Upper lobe of left lung (tissue), 6 donors: Measurements from ENCODE around the gene TMEM101. TPM values are rescaled to one million over a fixed set of nuclear protein-coding genes. Genes with fewer than 3 reads are reported as not detected.

ENCODE experiments used
- ATAC-seq, 2 donors: fragments of 200-7000 bp; cut with Tn5 transposase; one replicate each; pipeline ENCODE4 v1.9.1; 2022; ENCODE audit warnings: mild to moderate bottlenecking in 2 of 2, moderate library complexity in 2 of 2; ENCODE audit not compliant: low FRiP score in 2 of 2
- DNase-seq, 2 donors: peaks; one replicate each; pipeline ENCODE4 v3.0.0-alpha.2; 2019 to 2020
- H3K27ac ChIP-seq, 4 donors: fragments of 200-600 bp; sonication (generic); one replicate each; pipeline ENCODE4 v1.5.1; 2016 to 2019
- H3K27me3 ChIP-seq, 4 donors: fragments of 200-600 bp; sonication (generic); one replicate each; pipeline ENCODE4 v1.5.1; 2017 to 2019
- H3K36me3 ChIP-seq, 4 donors: fragments of 200-600 bp; sonication (generic); one replicate each; pipeline ENCODE4 v1.5.1; 2016 to 2019
- H3K4me1 ChIP-seq, 4 donors: fragments of 200-600 bp; sonication (generic); one replicate each; pipeline ENCODE4 v1.5.1; 2018 to 2019
- H3K4me3 ChIP-seq, 4 donors: fragments of 200-600 bp; sonication (generic); one replicate each; pipeline ENCODE4 v1.5.1; 2017 to 2019; ENCODE audit warnings: mild to moderate bottlenecking in 2 of 4, moderate library complexity in 1 of 4
- H3K9me3 ChIP-seq, 4 donors: fragments of 200-600 bp; sonication (generic); one replicate each; pipeline ENCODE4 v1.5.1; 2018 to 2019
- CTCF ChIP-seq, 6 experiments: fragments of 450-650 bp in 4 of 6; fragments of 200-600 bp in 2 of 6; sonication (generic) in 2 of 6; IDR thresholded peaks; one replicate each; pipeline ENCODE4 v1.5.1; 2016 to 2019; ENCODE audit warnings: antibody characterized with exemption in 6 of 6
- EP300 ChIP-seq, 4 donors: sonication (generic); formaldehyde crosslinking; IDR thresholded peaks; one replicate each; pipeline ENCODE4 v1.5.1; 2017; ENCODE audit warnings: antibody characterized with exemption in 4 of 4, control low read depth in 2 of 4
- POLR2A ChIP-seq, 4 donors: fragments of 450-650 bp; IDR thresholded peaks; one replicate each; pipeline ENCODE4 v1.5.1; 2016 to 2017; ENCODE audit warnings: antibody characterized with exemption in 4 of 4, mild to moderate bottlenecking in 2 of 4
- POLR2AphosphoS5 ChIP-seq, 2 donors: sonication (generic); formaldehyde crosslinking; IDR thresholded peaks; one replicate each; pipeline ENCODE4 v1.5.1; 2017; ENCODE audit warnings: antibody characterized with exemption in 2 of 2
- WGBS, 2 donors: methylation state at CpG; one replicate each; pipeline ENCODE4 v1.1.5; 2017 to 2018; 5-methylcytosine and 5-hydroxymethylcytosine counted together
- total RNA-seq, 6 donors: library from RNA; depleted of rRNA in 4 of 6; stranded (reverse); fragments of >200 nt in 4 of 6; gene quantifications; one replicate each; pipeline versions ENCODE4 v1.1.0 to v1.2.1, GENCODE V29; 2016 to 2021
- donor health status: DM: no; HTN: no; CAD: no; lungs with moderate emphysema.
- donor health status: DM: no; HTN: yes; CAD: no; lungs with severe emphysema.

Gene TMEM101
- 10 to 100 TPM; 10.5 to 36.9 (median 29.1) TPM for total RNA-seq

GRCh38 chr17:44014437-44015172, at the start of gene TMEM101:
Gene TMEM101, minus strand, starts transcription at chr17:44014963. Its CDS starts 11 bp downstream, at chr17:44014952.
- H3K27ac ChIP-seq, result peak within 1 kb of the TSS; percentile 55 to 85 (median 74)

GRCh38 chr17:44063704-44064639, 49.2 kb upstream of the TMEM101 start:
- Histone ChIP-seq H3K27me3 (no peaks in the 10 kb centered on the region), H3K4me1 (peaks cover 15 to 25% (median 20%) of the 10 kb centered on the region in 4 donors), H3K4me3 (no peak overlapping the region), H3K9me3 (no peaks in the 10 kb centered on the region), H3K27ac (no peak overlapping the region), H3K36me3 (peaks cover 6 to 49% (median 20%) of the 10 kb centered on the region in 4 donors)
- WGBS, 2 donors, result 73 to 82% methylated on average over 10 of the region's 10 CpGs
- TF ChIP-seq POLR2A (IDR thresholded peaks at IDR 0.05) (no peak), EP300 (IDR thresholded peaks at IDR 0.05) (no peak)
- ATAC-seq, result no peak
- no peak for DNase-seq

More at GRCh38 chr17:44014437-44015172, at the start of gene TMEM101:
- peaks cover 8 to 22% (median 14%) of the 10 kb centered on the region in 4 donors for H3K4me1 ChIP-seq
- WGBS, 2 donors, result 0 to 1% methylated on average over 16 to 38 of the region's 43 CpGs
- peak; percentile 88 to 92 for DNase-seq
- peak; percentile 94 to 97 for ATAC-seq
- H3K9me3 ChIP-seq, result no peaks in the 10 kb centered on the region
- TF ChIP-seq POLR2AphosphoS5 (IDR thresholded peaks at IDR 0.05) (peak; percentile 89 to 91), CTCF (IDR thresholded peaks at IDR 0.05) (no peak), EP300 (IDR thresholded peaks at IDR 0.05) (no peak), POLR2A (IDR thresholded peaks at IDR 0.05) (peak in 2 of 4 donors; percentile 28 to 57)
- H3K4me3 ChIP-seq, result peak within 1 kb of the TSS; percentile 63 to 85 (median 79)
- no peaks in the 10 kb centered on the region for H3K27me3 ChIP-seq
- peaks cover 0 to 18% (median 7%) of the 10 kb centered on the region in 4 donors for H3K36me3 ChIP-seq

GRCh38 chr17:44062871-44063270, 48.1 kb upstream of the TMEM101 start:
- WGBS, 2 donors, result 91 to 96% methylated on average over 15 of the region's 15 CpGs
- Histone ChIP-seq H3K36me3 (peaks cover 6 to 60% (median 26%) of the 10 kb centered on the region in 4 donors), H3K4me1 (peaks cover 15 to 25% (median 20%) of the 10 kb centered on the region in 4 donors)

GRCh38 chr17:44061446-44061845, 46.7 kb upstream of the TMEM101 start:
- Histone ChIP-seq H3K27me3 (no peaks in the 10 kb centered on the region), H3K36me3 (peaks cover 6 to 72% (median 30%) of the 10 kb centered on the region in 4 donors), H3K4me3 (no peak overlapping the region), H3K4me1 (peaks cover 7 to 17% (median 11%) of the 10 kb centered on the region in 4 donors), H3K9me3 (no peaks in the 10 kb centered on the region), H3K27ac (no peak overlapping the region)
- TF ChIP-seq CTCF (IDR thresholded peaks at IDR 0.05), result no peak
- no peak for TF ChIP-seq POLR2AphosphoS5 (IDR thresholded peaks at IDR 0.05)
- no peak for TF ChIP-seq EP300 (IDR thresholded peaks at IDR 0.05)
- no peak for TF ChIP-seq POLR2A (IDR thresholded peaks at IDR 0.05)
- WGBS, 2 donors, result 67 to 80% methylated on average over 1 of the region's 1 CpG
- DNase-seq (no peak), ATAC-seq (no peak)

More at GRCh38 chr17:44062871-44063270, 48.1 kb upstream of the TMEM101 start:
- ATAC-seq (no peak), DNase-seq (no peak)
- Histone ChIP-seq H3K9me3 (no peaks in the 10 kb centered on the region), H3K27ac (no peak overlapping the region), H3K4me3 (no peak overlapping the region), H3K27me3 (no peaks in the 10 kb centered on the region)
- TF ChIP-seq CTCF (IDR thresholded peaks at IDR 0.05) (no peak), POLR2AphosphoS5 (IDR thresholded peaks at IDR 0.05) (no peak), POLR2A (IDR thresholded peaks at IDR 0.05) (no peak), EP300 (IDR thresholded peaks at IDR 0.05) (no peak)
